GM18502 (cell line): ENCODE measurements around the gene RTTN.
A peak's percentile ranks its signal among the peaks of the same experiment; 100 is the strongest.
"Not testable (repeated sequence)": the region's sequence is repeated elsewhere in the genome, so short reads cannot be mapped to it uniquely, and the experiment has no call there.

Experiments used
- ATAC-seq: cut with Tn5 transposase; IDR thresholded peaks from one replicate; pipeline ENCODE4 v1.9.1; 2021; ENCODE audit warnings: mild to moderate bottlenecking; ENCODE audit not compliant: unreplicated experiment, poor library complexity

Gene RTTN

DNA sequence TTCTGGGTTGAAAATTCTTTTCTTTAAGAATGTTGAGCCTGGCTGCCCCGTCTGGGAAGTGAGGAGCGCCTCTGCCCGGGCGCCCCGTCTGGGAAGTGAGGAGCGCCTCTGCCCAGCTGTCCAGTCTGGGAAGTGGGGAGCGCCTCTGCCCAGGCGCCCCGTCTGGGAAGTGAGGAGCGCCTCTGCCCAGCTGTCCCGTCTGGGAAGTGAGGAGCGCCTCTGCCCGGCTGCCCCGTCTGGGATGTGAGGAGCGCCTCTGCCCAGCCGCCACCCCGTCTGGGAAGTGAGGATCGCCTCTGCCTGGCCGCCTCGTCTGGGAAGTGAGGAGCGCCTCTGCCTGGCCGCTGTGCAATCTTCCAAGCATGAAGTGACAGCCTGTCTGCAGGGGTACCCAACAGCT is 102.6 kb downstream of the RTTN start:
- not testable (repeated sequence) for ATAC-seq

DNA sequence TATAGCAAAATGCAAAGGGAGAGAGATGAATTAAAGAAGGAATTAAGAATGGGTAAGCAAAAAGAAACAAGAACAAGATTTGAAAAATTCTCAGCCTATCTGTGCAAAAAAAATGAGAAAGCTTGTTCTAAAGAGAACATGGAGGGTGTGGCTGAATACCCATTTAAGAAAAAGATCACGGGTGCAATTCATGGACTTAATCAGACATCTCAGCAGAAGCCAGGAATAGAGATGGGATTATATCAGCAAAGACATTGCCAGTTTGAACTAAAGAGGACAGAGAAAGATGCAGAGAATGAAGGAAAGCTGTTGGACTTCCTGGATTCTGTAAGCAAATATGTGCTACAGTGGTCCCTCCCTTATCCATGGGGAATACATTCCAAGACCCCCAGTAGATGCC is 115.6 kb downstream of the RTTN start:
- ATAC-seq = no peak

GRCh38 chr18:70086085-70086484 is 119.4 kb downstream of the RTTN start:
- no peak for ATAC-seq

DNA sequence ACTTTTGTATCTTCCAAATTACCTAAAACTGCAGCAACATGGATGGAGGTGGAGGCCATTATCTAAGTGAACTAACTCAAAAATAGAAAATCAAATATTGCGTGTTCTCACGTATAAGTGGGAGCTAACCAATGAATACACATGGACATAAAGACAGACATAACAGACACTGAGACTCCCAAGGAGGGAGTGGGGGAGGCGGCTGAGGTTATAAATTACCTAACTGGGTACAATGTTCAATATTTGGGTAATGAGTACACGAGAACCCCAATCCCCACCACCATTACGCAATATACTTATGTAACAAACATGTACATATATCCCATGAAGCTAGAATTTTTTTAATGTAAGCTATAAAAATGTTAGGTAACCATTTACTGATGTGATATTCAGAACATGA is 119.8 kb downstream of the RTTN start:
- no peak for ATAC-seq

- no peak for ATAC-seq
Measured at GRCh38 chr18:70082430-70082829, 123.1 kb downstream of the RTTN start.

DNA sequence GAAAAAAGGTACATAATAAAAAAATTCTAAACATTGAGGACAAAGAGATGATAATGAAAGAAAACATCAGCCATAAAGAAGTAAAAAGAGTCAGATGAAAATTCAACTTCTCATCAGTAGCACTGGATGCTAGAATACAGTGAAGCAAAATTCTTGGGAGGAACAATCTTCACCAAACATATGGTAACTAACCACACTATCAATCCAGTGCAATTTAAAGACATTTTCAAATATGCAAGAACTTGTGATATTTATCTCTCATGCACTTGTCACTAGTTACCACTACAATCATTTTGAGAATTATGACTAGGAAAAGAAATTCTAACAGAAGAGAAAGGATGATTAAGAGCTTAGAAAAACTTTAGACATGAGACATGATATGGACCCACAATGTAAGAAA is 127.4 kb downstream of the RTTN start:
- ATAC-seq = no peak

- ATAC-seq = no peak
Measured at GRCh38 chr18:70075906-70076305, 129.6 kb downstream of the RTTN start.

GRCh38 chr18:70074116-70074515 is 131.4 kb downstream of the RTTN start:
- no peak for ATAC-seq

DNA sequence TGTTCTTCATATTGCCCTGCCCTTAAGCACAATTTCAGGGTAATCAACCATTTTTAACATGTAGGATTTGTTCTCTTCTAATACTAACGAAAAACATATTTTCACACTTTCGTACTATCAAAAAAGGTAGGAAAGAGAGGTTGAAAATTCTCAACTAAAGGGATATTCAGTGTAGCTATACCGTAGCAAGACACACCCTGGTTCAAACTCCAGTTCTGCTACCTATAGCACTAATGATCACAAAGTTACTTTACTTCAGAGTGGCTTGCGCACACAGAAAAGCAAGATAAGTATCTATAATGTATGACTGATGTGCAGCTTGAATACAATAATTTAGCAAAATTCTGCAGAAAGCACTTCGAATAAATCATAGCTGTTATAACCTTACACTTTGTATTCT is 132.1 kb downstream of the RTTN start:
- no peak for ATAC-seq

GRCh38 chr18:70072678-70073077 is 132.8 kb downstream of the RTTN start:
- ATAC-seq = peak; percentile 54

DNA sequence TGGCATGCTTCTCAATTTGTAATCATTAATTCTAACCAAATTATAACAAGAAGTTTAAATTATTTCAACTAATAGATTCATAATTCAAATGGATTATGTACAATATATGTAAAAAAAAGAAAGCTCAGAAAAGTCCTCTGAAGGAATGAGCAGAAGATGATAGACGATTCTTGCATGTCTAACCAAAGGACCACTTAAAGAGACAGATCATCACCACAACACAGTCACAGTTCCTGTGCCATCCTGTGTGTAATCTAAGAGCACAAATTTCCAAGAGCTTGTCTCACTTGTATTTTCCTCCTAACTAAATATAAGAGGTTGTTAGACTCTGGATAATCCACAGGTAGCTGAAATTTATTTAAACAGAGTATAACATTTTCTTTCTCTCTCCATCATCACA is 135.5 kb downstream of the RTTN start:
- ATAC-seq = no peak

DNA sequence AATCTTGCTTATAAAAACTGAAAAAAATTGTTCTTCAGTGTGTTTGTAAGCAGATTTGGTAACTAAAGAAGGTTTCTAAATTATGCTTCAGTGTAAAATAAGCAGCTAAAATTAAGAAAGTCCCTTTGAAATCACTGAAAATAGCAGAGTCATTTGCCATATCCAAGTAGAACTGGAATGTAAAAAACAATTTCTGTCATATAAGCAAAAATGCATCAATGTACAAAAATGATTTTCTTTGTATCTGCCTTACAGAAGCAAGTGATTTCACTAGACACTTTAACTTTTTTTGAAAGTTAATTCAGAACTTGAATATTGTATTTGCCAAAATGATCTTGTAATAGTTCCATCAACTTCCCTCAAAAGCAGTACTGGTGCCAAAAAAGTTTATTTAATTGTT is 136.1 kb downstream of the RTTN start:
- no peak for ATAC-seq

DNA sequence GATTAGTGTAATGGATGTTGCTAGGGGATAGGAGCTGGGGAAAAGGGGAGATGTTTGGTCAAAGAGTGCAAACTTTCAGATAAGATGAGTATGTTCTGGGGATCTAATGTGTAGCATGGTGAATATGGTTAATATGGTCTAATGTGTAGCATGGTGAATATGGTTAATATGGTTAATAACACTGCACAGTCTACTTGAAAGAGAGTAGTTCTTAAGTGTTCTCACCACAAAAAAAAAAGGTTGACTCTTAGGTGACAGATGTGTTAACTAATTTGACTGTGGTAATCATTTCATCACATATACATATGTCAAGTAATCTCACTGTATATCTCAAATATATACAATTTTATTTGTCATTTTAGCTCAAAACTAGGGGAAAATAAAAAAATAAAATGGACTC is 136.5 kb downstream of the RTTN start:
- peak; percentile 60 for ATAC-seq

GRCh38 chr18:70059684-70060083 is 145.8 kb downstream of the RTTN start:
- no peak for ATAC-seq

- ATAC-seq = peak; percentile 98
Measured at GRCh38 chr18:70058916-70059315, 146.6 kb downstream of the RTTN start.

DNA sequence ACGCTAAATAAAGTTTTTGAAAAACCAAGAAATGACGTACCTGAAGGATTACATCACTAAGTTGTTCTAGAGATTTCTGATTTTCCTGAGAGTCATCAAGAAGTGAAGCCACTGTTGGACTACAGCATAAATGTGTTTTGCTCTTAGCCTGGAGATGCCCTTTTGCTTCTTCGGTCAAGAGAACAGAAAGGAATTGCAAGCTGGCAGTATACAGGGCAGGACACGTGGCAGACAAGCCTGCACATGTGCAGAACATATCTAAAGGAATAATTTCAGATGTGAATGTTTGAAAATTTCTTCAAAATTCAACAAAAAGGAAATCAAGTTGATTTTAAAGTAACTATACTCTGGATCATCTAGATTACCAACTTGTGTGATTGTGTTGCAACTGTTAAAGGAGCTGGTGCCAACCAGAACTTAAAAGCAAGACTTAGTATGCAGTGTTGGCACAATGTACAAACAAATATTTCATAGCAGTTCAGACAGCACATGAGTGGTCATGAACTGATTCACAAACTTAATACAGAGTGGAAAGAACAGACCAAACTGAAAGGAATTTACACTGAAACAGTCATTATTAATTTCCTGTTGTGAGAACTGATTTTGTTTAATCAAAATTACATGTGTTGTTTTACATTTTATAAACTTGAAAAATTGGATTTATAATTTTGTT is 157.4 kb downstream of the RTTN start:
- ATAC-seq = no peak

GRCh38 chr18:70046796-70047195 is 158.7 kb downstream of the RTTN start:
- ATAC-seq = no peak

- no peak for ATAC-seq
Measured at GRCh38 chr18:70046207-70046606, 159.3 kb downstream of the RTTN start.

GRCh38 chr18:70044632-70045031 is 160.9 kb downstream of the RTTN start:
- ATAC-seq = no peak

GRCh38 chr18:70041459-70042050 is 163.9 kb downstream of the RTTN start:
- no peak for ATAC-seq

DNA sequence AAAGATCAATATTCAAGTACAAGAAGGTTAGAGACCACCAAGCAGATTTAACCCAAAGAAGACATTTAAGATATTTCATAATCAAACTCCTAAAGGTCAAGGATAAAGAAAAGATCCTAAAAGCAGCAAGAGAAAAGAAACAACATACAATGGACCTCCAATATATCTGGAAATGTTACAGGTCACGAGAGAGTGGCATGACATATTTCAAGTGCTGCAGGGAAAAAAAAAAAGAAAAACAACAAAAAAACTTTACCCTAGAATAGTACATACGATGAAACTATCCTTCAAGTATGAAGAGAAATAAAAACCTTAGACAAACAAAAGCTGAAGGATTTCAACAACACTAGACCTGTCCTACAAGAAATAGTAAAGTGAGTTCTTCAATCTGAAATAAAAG is 166.3 kb downstream of the RTTN start:
- ATAC-seq = no peak

- peak; percentile 19 for ATAC-seq
Measured at GRCh38 chr18:70037431-70038061, 167.9 kb downstream of the RTTN start.
